HEK293 (cell line): ENCODE data around the gene LRRK1.

Experiments used
- CTCF ChIA-PET: fragments of 350-600 bp; formaldehyde crosslinking; extraction: SDS; loops from one replicate; lab custom pipeline; 2021; ENCODE audit warnings: antibody characterized with exemption; lab: Yijun Ruan, JAX
- POLR2A ChIA-PET: fragments of 300-600 bp; formaldehyde crosslinking; extraction: SDS; loops from one replicate; lab custom pipeline; 2020; ENCODE audit warnings: antibody characterized with exemption, inconsistent platforms; lab: Yijun Ruan, JAX
- H3K27ac ChIP-seq: fragments of 200-500 bp; sonication (Bioruptor generic); 2 replicates; pipeline ENCODE4 v1.5.1; 2014; ENCODE audit warnings: low read depth, low read length, control low read depth, inconsistent platforms; ENCODE audit errors: extremely low read depth
- H3K36me3 ChIP-seq, 2 experiments: fragments of 200-500 bp in 1 of 2; sonication (Bioruptor generic) in 1 of 2; 1 replicate in 1 of 2; 2 replicates in 1 of 2; pipeline ENCODE4 v1.5.1; 2014 to 2017; ENCODE audit warnings: inconsistent platforms in 2 of 2, low read length in 2 of 2; ENCODE audit not compliant: control insufficient read depth in 2 of 2, insufficient read depth in 1 of 2
- H3K4me1 ChIP-seq: fragments of 200-500 bp; sonication (Bioruptor generic); 2 replicates; pipeline ENCODE4 v1.5.1; 2014; ENCODE audit warnings: mild to moderate bottlenecking, low read length, inconsistent platforms; ENCODE audit not compliant: control insufficient read depth, insufficient read depth
- H3K4me3 ChIP-seq: 2 replicates; pipeline ENCODE4 v1.5.1; 2011; ENCODE audit warnings: low read depth, mild to moderate bottlenecking, control low read depth, low read length, moderate library complexity
- H3K9me3 ChIP-seq: fragments of 200-500 bp; sonication (Bioruptor generic); 2 replicates; pipeline ENCODE4 v1.5.1; 2014; ENCODE audit warnings: low read depth, low read length, inconsistent platforms; ENCODE audit not compliant: control insufficient read depth, insufficient read depth
- BCL11A ChIP-seq: fragments of 450-650 bp; formaldehyde crosslinking; IDR thresholded peaks from 2 replicates; pipeline ENCODE4 v1.5.1; 2016; ENCODE audit warnings: low read depth, missing biosample characterization, missing genetic modification characterization
- CTCF ChIP-seq: fragments of 450-650 bp; formaldehyde crosslinking; IDR thresholded peaks from 2 replicates; pipeline ENCODE4 v1.5.1; 2016; ENCODE audit warnings: missing biosample characterization, missing genetic modification characterization
- GLI2 ChIP-seq: fragments of 450-650 bp; formaldehyde crosslinking; IDR thresholded peaks from 2 replicates; pipeline ENCODE4; 2017; ENCODE audit warnings: missing biosample characterization, missing genetic modification characterization, low read depth, borderline replicate concordance
- MYNN ChIP-seq: fragments of 450-650 bp; formaldehyde crosslinking; IDR thresholded peaks from 2 replicates; pipeline ENCODE4 v1.5.1; 2016; ENCODE audit warnings: missing biosample characterization, missing genetic modification characterization, borderline replicate concordance
- OSR2 ChIP-seq: fragments of 450-650 bp; formaldehyde crosslinking; IDR thresholded peaks from 2 replicates; pipeline ENCODE4 v1.5.1; 2016; ENCODE audit warnings: missing biosample characterization, missing genetic modification characterization
- OVOL3 ChIP-seq: fragments of 450-650 bp; formaldehyde crosslinking; IDR thresholded peaks from 2 replicates; pipeline ENCODE4 v1.5.1; 2016; ENCODE audit warnings: missing biosample characterization, missing genetic modification characterization
- PRDM6 ChIP-seq: fragments of 450-650 bp; formaldehyde crosslinking; IDR thresholded peaks from 2 replicates; pipeline ENCODE4 v1.5.1; 2017; ENCODE audit warnings: missing biosample characterization, missing genetic modification characterization
- YY1 ChIP-seq: fragments of 450-650 bp; formaldehyde crosslinking; IDR thresholded peaks from 2 replicates; pipeline ENCODE4 v1.5.1; 2018; ENCODE audit warnings: missing biosample characterization, missing genetic modification characterization
- ZBTB11 ChIP-seq: fragments of 450-650 bp; formaldehyde crosslinking; conservative IDR thresholded peaks from 2 replicates; pipeline ENCODE4 v1.5.1; 2016; ENCODE audit warnings: low read depth, missing biosample characterization, missing genetic modification characterization
- ZBTB7A ChIP-seq: fragments of 450-650 bp; formaldehyde crosslinking; IDR thresholded peaks from 2 replicates; pipeline ENCODE4 v1.5.1; 2016; ENCODE audit warnings: low read depth, missing biosample characterization, missing genetic modification characterization
- ZNF18 ChIP-seq: fragments of 450-650 bp; formaldehyde crosslinking; IDR thresholded peaks from 2 replicates; pipeline ENCODE4 v1.5.1; 2016; ENCODE audit warnings: missing biosample characterization, missing genetic modification characterization
- ZNF184 ChIP-seq: fragments of 450-650 bp; IDR thresholded peaks from 2 replicates; pipeline ENCODE4 v1.5.1; 2018; ENCODE audit warnings: missing biosample characterization, mild to moderate bottlenecking, missing genetic modification characterization
- ZNF214 ChIP-seq: fragments of 450-650 bp; formaldehyde crosslinking; IDR thresholded peaks from 2 replicates; pipeline ENCODE4 v1.5.1; 2017; ENCODE audit warnings: missing biosample characterization, mild to moderate bottlenecking, missing genetic modification characterization, borderline replicate concordance
- ZNF354C ChIP-seq: fragments of 450-650 bp; formaldehyde crosslinking; IDR thresholded peaks from 2 replicates; pipeline ENCODE4 v1.5.1; 2016; ENCODE audit warnings: missing biosample characterization, missing genetic modification characterization, low read depth, borderline replicate concordance
- ZNF529 ChIP-seq: fragments of 450-650 bp; formaldehyde crosslinking; IDR thresholded peaks from 2 replicates; pipeline ENCODE4 v1.5.1; 2017; ENCODE audit warnings: missing genetic modification characterization, missing biosample characterization; ENCODE audit not compliant: insufficient replicate concordance
- ZNF544 ChIP-seq: fragments of 450-650 bp; formaldehyde crosslinking; IDR thresholded peaks from 2 replicates; pipeline ENCODE4 v1.5.0; 2017; ENCODE audit warnings: missing biosample characterization, missing genetic modification characterization
- ZNF549 ChIP-seq: fragments of 450-650 bp; IDR thresholded peaks from 2 replicates; pipeline ENCODE4 v1.5.1; 2018; ENCODE audit warnings: missing biosample characterization, missing genetic modification characterization, mild to moderate bottlenecking, inconsistent platforms, moderate library complexity
- ZNF558 ChIP-seq: fragments of 450-650 bp; formaldehyde crosslinking; IDR thresholded peaks from 2 replicates; pipeline ENCODE4 v1.5.1; 2016; ENCODE audit warnings: missing biosample characterization, missing genetic modification characterization
- ZNF658 ChIP-seq: fragments of 450-650 bp; formaldehyde crosslinking; IDR thresholded peaks from 2 replicates; pipeline ENCODE4; 2016; ENCODE audit warnings: missing biosample characterization, missing genetic modification characterization
- ZNF664 ChIP-seq: fragments of 450-650 bp; formaldehyde crosslinking; IDR thresholded peaks from 2 replicates; pipeline ENCODE4 v1.5.1; 2016; ENCODE audit warnings: missing biosample characterization, missing genetic modification characterization
- ZNF837 ChIP-seq: fragments of 450-650 bp; formaldehyde crosslinking; IDR thresholded peaks from 2 replicates; pipeline ENCODE4 v1.5.1; 2016; ENCODE audit warnings: missing biosample characterization, missing genetic modification characterization
- ZSCAN23 ChIP-seq: fragments of 450-650 bp; formaldehyde crosslinking; IDR thresholded peaks from 2 replicates; pipeline ENCODE4 v1.5.1; 2016; ENCODE audit warnings: missing biosample characterization, missing genetic modification characterization

Gene LRRK1

GRCh38 chr15:100887211-100887913 is 31.8 kb upstream of the LRRK1 start (continued):
- TF ChIP-seq ZNF544 (tag by site-specific recombination) (no peak), ZNF529 (tag by site-specific recombination) (no peak), ZNF184 (tag by site-specific recombination) (no peak), ZNF18 (tag by site-specific recombination) (no peak), BCL11A (no peak), ZNF214 (tag by site-specific recombination) (no peak), GLI2 (tag by site-specific recombination) (no peak), CTCF (tag by site-specific recombination) (no peak)
- TF ChIP-seq, all 188 proteins: peak for 0

- Histone ChIP-seq H3K36me3 (peaks cover 0 to 57% of the 10 kb centered on the region in 2 experiments; a peak in 2 of 3 replicates), H3K9me3 (no peaks in the 10 kb centered on the region), H3K4me1 (no peaks in the 10 kb centered on the region), H3K4me3 (no peak overlapping the region), H3K27ac (no peak overlapping the region)
- POLR2A ChIA-PET: no interaction called here
- CTCF ChIA-PET: interaction anchor here (0.6 to 1.5 kb wide), 4 partner anchors 20 to 354 kb away, joined by 3 to 6 read pairs (median 4); no protein-coding TSS in a partner anchor
- TF ChIP-seq ZNF837 (tag by site-specific recombination) (no peak), ZNF354C (tag by site-specific recombination) (no peak), ZNF549 (tag by site-specific recombination) (no peak), MYNN (tag by site-specific recombination) (no peak), OVOL3 (no peak), ZBTB7A (tag by site-specific recombination) (no peak), ZNF558 (tag by site-specific recombination) (no peak), CTCF (tag by site-specific recombination) (no peak), ZNF664 (tag by site-specific recombination) (no peak), YY1 (tag by site-specific recombination) (no peak), ZNF18 (tag by site-specific recombination) (no peak), ZNF658 (tag by site-specific recombination) (no peak), ZSCAN23 (no peak), OSR2 (tag by site-specific recombination) (no peak), ZBTB11 (tag by site-specific recombination) (no peak), PRDM6 (no peak)
These were observed 29.6 kb upstream of the LRRK1 start for GRCh38 chr15:100889385-100890050.
